NCI-H82 (cell line): ENCODE data around the gene PPM1M.

Source experiments
- DNase-seq: peaks from one replicate; lab custom pipeline; 2025; lab: John Stamatoyannopoulos, UW

PPM1M gene, protein sequence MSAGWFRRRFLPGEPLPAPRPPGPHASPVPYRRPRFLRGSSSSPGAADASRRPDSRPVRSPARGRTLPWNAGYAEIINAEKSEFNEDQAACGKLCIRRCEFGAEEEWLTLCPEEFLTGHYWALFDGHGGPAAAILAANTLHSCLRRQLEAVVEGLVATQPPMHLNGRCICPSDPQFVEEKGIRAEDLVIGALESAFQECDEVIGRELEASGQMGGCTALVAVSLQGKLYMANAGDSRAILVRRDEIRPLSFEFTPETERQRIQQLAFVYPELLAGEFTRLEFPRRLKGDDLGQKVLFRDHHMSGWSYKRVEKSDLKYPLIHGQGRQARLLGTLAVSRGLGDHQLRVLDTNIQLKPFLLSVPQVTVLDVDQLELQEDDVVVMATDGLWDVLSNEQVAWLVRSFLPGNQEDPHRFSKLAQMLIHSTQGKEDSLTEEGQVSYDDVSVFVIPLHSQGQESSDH

GRCh38 chr3:52245322-52246263, at the start of gene PPM1M:
TSS of gene PPM1M (plus strand) at chr3:52245759. CDS start at chr3:52245825, 66 bp downstream.
- DNase-seq: peak; percentile 36

DNA sequence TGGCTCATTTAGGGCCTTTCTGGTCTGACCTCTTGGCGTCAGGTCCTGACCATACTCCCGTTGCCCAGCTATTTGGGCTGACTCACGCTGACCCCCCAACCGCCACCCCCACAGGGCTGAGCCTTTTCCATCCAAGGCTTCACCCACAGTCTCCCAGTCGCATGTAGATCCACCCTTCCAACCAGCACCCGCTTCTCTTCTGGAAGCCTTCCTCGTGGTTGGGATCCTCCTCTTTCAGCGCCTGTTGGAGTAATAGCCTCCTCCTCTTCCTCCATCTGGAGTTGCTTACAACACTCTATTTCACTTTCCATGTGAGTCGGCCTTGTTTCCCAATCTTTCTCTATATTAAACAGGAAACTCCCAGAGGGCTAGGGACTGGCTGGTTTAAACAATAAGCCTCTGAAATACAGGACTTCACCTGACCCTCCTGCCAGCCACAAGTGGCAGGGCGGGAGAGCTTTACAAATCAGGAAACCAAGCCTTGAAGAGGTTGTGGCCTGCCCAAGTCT, 49.7 kb upstream of the PPM1M start:
- no peak for DNase-seq

DNA sequence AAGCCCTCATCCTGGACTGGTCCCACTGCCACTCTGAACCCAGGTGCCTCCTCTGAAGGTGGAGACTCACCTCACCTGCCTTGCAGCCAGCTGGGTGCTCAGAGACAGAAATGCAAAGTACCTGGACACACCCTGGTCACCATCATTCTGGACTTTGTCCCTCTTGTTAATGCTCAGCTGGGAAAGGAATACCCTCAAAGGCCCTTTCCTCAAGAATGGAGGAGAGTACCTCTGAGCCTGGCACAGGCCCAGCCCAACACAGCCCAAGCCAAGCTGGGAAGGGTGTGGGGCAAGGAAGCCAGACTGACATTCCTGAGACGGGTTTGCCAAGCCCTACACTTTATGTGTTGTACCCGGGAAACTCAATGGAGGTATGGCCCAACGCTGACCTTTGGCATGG, 48.6 kb upstream of the PPM1M start:
- no peak for DNase-seq

DNA sequence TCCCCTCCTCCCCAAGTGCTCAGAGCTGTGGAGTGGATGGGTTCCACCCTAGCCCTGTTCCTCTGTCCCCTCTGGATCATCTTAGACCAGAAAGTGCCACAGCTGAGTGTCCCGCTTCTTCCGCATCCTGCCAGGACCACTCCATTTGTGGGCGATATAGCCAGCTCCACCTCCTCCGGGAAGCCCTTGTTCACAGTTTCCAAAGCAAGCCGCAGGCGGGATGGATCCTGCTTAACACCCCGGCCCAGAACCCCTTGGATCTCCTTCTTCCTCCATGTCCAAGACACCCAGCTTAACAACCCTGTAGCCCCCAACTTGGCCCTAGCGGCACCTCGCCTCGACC, 48.1 kb upstream of the PPM1M start:
- no peak for DNase-seq

DNA sequence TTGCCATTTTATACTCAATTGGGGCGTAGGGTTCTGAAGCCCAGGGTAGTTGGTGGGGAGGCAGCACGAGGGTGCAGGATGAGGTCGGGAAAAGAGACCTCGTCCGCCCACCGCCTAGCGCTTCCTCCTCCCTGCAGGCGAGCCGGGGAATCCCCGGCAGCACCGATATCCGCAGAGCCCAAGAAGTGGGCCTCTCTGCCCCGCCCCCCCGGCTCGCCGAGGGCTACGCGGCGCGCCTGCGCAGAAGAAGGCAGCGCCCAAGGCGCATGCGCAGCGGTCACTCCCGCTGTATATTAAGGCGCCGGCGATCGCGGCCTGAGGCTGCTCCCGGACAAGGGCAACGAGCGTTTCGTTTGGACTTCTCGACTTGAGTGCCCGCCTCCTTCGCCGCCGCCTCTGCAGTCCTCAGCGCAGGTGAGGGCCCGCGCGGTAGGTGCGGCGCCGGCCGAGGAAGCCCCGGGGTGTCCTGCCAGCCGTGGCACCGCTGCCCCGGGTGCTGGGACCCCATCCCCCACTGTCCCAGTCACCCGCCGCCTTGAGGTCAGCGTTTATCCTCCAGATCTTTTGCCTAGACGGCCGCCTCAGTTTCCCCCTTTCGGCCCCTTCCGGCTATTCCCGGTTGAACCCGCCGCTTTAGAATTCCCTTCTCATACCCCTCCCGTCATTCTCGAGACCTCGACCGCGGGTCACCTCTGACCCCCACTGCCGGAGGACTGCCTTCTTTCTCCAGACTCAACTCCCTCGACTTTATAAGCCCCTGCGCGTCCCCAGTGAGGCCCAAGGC, 47.5 kb upstream of the PPM1M start, which contains the start of gene ALAS1:
TSS of gene ALAS1 (plus strand) at position 319 of the 784 bp plus-strand sequence. CDS start 1,082 bp downstream, outside the sequence.
- peak; percentile 94 for DNase-seq

DNA sequence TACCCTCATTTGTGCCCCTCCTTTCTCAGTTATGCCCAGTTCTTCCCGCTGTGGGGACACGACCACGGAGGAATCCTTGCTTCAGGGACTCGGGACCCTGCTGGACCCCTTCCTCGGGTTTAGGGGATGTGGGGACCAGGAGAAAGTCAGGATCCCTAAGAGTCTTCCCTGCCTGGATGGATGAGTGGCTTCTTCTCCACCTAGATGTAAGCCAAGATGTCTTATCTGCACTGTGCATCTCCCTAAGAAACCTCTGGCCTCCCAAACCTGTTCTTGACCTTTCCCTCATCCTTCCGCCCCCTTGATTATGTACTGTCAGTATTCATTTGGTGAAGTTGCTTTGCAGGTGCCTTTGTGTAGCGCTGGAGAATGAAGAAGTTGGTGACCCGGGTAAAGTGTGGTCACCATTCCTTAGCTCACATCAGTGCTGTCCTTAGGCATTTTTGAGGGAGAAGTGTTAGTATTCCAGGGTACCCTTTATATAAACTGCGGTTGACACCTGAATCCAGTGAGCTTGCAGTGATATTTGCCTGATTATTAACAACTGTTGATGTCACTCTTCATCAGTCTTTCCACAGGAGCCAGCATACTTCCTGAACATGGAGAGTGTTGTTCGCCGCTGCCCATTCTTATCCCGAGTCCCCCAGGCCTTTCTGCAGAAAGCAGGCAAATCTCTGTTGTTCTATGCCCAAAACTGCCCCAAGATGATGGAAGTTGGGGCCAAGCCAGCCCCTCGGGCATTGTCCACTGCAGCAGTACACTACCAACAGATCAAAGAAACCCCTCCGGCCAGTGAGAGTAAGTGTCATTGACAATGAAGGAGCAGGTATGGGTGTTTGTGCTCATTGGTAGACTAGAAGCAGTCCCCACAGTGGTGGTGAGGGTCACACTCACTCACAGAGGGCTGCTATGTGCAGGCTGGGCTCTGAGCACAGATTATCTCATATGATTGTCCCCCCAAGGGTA, 46.6 kb upstream of the PPM1M start:
- DNase-seq: no peak

- DNase-seq: no peak
These were observed 44.4 kb upstream of the PPM1M start for GRCh38 chr3:52200981-52201679.

GRCh38 chr3:52202384-52203077, 43.0 kb upstream of the PPM1M start:
- DNase-seq: no peak

DNA sequence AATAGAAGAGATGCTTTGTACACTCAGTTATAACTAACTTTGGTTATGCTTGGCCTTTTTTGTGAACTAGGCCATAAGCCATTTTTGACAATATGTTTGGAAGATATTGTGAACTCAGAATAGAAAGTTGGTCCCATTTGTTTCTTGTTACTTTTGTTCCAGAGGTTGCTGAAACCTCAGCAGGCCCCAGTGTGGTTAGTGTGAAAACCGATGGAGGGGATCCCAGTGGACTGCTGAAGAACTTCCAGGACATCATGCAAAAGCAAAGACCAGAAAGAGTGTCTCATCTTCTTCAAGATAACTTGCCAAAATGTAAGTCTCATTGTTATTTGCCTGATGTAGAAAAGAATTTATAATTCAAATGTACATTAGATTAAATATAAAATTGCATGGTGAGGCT, 41.9 kb upstream of the PPM1M start:
- DNase-seq: no peak

- DNase-seq: peak; percentile 38
These were observed 41.1 kb upstream of the PPM1M start for GRCh38 chr3:52204337-52205073.

- DNase-seq: no peak
These were observed 39.7 kb upstream of the PPM1M start for GRCh38 chr3:52205727-52206372.

- no peak for DNase-seq
These were observed 37.0 kb upstream of the PPM1M start for GRCh38 chr3:52208556-52208955.

GRCh38 chr3:52210037-52210436, 35.5 kb upstream of the PPM1M start:
- no peak for DNase-seq

- no peak for DNase-seq
These were observed 35.0 kb upstream of the PPM1M start for GRCh38 chr3:52210550-52211046.

DNA sequence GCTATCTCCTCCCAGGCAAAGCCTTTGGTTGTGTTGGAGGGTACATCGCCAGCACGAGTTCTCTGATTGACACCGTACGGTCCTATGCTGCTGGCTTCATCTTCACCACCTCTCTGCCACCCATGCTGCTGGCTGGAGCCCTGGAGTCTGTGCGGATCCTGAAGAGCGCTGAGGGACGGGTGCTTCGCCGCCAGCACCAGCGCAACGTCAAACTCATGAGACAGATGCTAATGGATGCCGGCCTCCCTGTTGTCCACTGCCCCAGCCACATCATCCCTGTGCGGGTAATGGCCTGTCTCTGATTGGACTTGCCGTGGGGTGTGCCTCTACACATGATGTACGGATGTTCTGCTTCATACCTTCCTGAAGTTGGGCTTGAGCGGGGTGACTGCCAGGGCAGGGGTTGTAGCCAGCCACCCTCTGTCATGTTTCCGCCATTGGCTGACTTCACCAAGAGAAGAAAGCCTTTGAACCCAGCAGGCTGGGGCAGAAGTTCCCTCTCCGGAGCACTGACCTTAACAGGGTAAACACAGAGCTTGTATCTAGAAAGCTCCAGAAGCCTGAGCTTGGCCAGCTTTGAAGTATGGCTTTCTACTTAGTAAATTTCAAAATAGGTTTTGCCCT, 34.2 kb upstream of the PPM1M start:
- no peak for DNase-seq

DNA sequence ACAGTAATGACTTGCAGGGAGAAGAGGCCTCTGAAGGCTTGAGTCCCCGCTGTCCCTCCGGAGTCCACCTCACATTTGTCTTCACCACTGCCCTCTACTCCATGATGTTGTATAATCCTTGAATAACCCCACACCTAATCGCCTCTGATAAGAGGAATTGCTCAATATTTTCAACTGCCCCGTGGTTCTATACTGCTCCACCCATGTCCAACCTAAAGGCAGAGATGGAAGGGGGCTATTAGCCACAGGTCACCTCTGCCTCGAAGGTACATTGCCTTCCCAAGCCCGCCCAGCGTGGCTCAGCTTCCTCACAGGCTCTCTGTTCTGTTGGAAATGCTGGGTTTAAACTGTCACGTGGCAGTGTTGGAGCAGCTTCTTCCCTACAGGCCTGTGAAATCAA, 32.6 kb upstream of the PPM1M start:
- no peak for DNase-seq

DNA sequence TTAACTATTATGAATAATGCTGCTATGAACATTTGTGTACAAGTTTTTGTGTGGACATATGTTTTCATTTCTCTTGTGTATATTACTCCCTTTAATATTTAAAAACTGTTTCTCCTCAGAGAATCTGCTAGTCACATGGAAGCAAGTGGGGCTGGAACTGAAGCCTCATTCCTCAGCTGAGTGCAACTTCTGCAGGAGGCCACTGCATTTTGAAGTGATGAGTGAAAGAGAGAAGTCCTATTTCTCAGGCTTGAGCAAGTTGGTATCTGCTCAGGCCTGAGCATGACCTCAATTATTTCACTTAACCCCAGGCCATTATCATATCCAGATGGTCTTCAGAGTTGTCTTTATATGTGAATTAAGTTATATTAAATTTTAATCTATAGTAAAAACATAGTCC, 31.7 kb upstream of the PPM1M start:
- no peak for DNase-seq
